Cardiac muscle cell (in vitro differentiated cells and primary cell): ENCODE measurements around the gene ASPRV1. TPM values are rescaled to one million over a fixed set of nuclear protein-coding genes. Genes with fewer than 3 reads are reported as not detected.

Experiments used
- DNase-seq, 2 donors: peaks; one replicate each; pipeline versions ENCODE4 v3.0.0 to v3.0.0-alpha.2; 2010 to 2017; ENCODE audit warnings: low read depth in 1 of 2, low spot score in 1 of 2
- H3K27ac ChIP-seq: fragments of 200-600 bp; sonication (generic); 2 replicates; pipeline ENCODE4 v1.5.1; 2016
- H3K27me3 ChIP-seq: fragments of 200-600 bp; sonication (generic); 2 replicates; pipeline ENCODE4 v1.6.0; 2016; ENCODE audit warnings: control low read depth
- H3K36me3 ChIP-seq: fragments of 200-600 bp; sonication (generic); 2 replicates; pipeline ENCODE4 v1.5.1; 2016; ENCODE audit warnings: control low read depth
- H3K4me1 ChIP-seq: fragments of 200-600 bp; sonication (generic); 2 replicates; pipeline ENCODE4 v1.8.1; 2017; ENCODE audit warnings: low read depth, mild to moderate bottlenecking, mixed run types
- H3K4me3 ChIP-seq: fragments of 200-600 bp; sonication (generic); 2 replicates; pipeline ENCODE4 v1.5.1; 2016; ENCODE audit warnings: mild to moderate bottlenecking
- H3K9me3 ChIP-seq: fragments of 200-600 bp; sonication (generic); 2 replicates; pipeline ENCODE4 v1.5.1; 2017; ENCODE audit warnings: low read depth, mild to moderate bottlenecking, control low read depth
- CTCF ChIP-seq: IDR thresholded peaks from 2 replicates; pipeline ENCODE4 v1.5.1; 2012; ENCODE audit warnings: low read depth, mild to moderate bottlenecking, low read length
- polyA plus RNA-seq: library from polyadenylated mRNA; unstranded; fragments of >200 nt; fragmentation: Nextera tagmentation; extraction: Ambion mirVana; gene quantifications from 2 replicates; pipeline ENCODE4 v1.2.1, GENCODE V29; 2016
- total RNA-seq: library from RNA; depleted of rRNA; stranded (reverse); fragments of >200 nt; gene quantifications from 2 replicates; pipeline ENCODE4 v1.2.3, GENCODE V29; 2016

ASPRV1 gene
- total and polyA plus RNA-seq, 2 experiments from 2014 or later = 3.8 to 4.2 TPM

DNA sequence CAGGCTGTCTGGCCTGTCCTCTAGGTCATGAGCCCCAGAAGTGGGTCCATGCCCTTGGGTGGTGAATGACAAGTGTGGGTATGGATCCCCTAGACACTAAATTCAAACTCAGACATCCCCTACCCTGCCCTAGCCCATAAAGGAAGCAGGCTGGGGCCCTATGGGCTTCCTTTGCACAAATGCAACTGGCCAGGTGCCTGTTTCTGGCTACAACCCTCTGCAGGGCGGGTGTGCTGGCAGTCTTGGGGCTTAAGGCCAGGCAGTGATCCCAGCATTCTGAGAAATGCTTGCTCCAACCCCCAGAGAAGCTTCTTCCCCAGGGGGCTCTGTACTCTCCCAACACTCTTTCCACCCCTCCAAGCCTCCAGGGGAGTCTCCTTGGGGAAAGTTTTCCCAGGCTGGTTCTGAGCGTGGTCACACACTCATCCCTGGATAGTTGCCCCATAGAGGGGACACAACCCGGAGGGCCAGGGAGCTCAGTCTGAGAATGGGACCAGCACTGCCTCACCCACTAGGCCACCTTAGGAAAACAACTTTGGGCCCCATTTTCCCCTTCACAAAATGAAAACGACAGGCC lies 16.6 kb upstream of the ASPRV1 start:
- no peak for DNase-seq
- TF ChIP-seq CTCF = no peak
- Histone ChIP-seq H3K27me3 (no peaks in the 10 kb centered on the region), H3K4me1 (no peaks in the 10 kb centered on the region), H3K36me3 (no peaks in the 10 kb centered on the region), H3K9me3 (no peaks in the 10 kb centered on the region), H3K27ac (no peak overlapping the region), H3K4me3 (no peak overlapping the region)

GRCh38 chr2:69977186-69977585 lies 15.8 kb upstream of the ASPRV1 start:
- Histone ChIP-seq H3K4me3 (no peak overlapping the region), H3K36me3 (no peaks in the 10 kb centered on the region), H3K4me1 (no peaks in the 10 kb centered on the region), H3K9me3 (no peaks in the 10 kb centered on the region), H3K27me3 (no peaks in the 10 kb centered on the region), H3K27ac (no peak overlapping the region)
- no peak for TF ChIP-seq CTCF
- DNase-seq = no peak

- no peaks in the 10 kb centered on the region for H3K27me3 ChIP-seq
Measured at GRCh38 chr2:69975853-69976462, 14.5 kb upstream of the ASPRV1 start.

DNA sequence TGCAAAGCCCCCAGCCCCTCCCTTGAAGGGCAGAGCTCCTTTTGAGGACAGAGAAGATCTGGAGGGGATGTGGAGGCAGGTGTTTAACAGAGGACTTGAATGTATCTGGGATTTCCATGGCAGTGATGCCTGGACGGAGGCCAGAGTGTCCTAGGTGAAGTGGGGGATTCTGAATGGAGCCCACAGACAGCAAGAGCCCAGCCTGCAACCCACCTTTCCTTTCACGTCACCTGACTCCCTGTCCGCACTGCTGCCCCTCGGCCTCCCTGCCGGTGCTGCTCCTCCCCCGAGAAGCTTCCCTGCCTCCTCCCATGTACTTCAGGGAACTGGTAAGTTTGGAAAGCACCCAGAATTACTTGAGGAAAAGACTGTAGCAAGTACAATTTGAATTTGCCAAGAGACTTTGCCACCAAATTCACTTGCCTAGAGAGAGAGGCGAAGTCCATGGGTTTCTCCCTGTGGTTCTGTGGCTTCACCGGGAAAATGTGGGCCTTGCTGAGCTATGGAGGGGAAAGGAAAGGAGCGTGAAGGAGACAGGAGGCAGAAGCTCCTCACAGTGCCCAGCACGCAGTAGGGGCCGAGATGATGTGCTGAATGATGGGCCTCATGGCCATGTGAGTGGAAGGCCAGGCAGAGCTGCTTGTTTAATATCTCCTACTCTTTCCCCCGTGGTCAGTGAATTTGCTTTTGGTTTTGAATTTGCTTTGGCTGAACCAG lies 13.9 kb upstream of the ASPRV1 start:
- no peaks in the 10 kb centered on the region for H3K36me3 ChIP-seq
- H3K27me3 ChIP-seq = no peaks in the 10 kb centered on the region
- no peaks in the 10 kb centered on the region for H3K4me1 ChIP-seq
- H3K4me3 ChIP-seq = no peak overlapping the region
- no peak for TF ChIP-seq CTCF
- no peak overlapping the region for H3K27ac ChIP-seq
- no peak for DNase-seq
- H3K9me3 ChIP-seq = no peaks in the 10 kb centered on the region

More at GRCh38 chr2:69975853-69976462, 14.5 kb upstream of the ASPRV1 start:
- Histone ChIP-seq H3K4me1 (no peaks in the 10 kb centered on the region), H3K4me3 (no peak overlapping the region), H3K9me3 (no peaks in the 10 kb centered on the region), H3K27ac (no peak overlapping the region), H3K36me3 (no peaks in the 10 kb centered on the region)
- no peak for TF ChIP-seq CTCF
- no peak for DNase-seq

DNA sequence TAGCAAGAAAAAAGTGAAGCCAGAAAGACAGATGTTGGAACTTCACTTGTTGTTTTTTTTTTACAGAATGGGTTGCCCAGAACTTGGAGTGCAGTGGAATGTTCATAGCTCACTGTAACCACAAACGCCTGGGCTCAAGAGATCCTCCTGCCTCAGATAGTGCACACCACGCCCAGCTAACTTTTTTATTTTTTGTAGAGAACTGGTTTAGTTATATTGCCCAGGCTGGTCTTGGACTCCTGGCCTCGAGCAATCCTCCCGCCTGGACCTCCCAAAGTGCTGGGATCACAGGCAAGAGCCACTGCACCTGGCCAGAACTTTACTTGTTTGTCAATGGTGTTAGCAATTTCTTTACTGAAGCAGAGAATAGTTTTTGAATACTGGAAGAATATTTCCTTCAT lies 11.9 kb upstream of the ASPRV1 start:
- no peaks in the 10 kb centered on the region for H3K4me1 ChIP-seq
- no peaks in the 10 kb centered on the region for H3K36me3 ChIP-seq
- no peak for TF ChIP-seq CTCF
- H3K27ac ChIP-seq = no peak overlapping the region
- H3K27me3 ChIP-seq = no peaks in the 10 kb centered on the region
- peak in 1 of 2 donors; percentile 65 for DNase-seq
- no peak overlapping the region for H3K4me3 ChIP-seq
- H3K9me3 ChIP-seq = no peaks in the 10 kb centered on the region
